CD14-positive monocyte (primary cell): ENCODE results near the gene SNAPC4. TPM values are rescaled to one million over a fixed set of nuclear protein-coding genes. Genes with fewer than 3 reads are reported as not detected.

ENCODE experiments used
- DNase-seq, 3 donors: peaks; one replicate each; pipeline ENCODE4 v3.0.0-alpha.2; 2011 to 2022
- H2AFZ ChIP-seq: 2 replicates; pipeline ENCODE4 v1.6.0; 2012; ENCODE audit warnings: mild to moderate bottlenecking, low read depth, low read length, inconsistent platforms; ENCODE audit not compliant: insufficient read depth, poor library complexity, severe bottlenecking
- H3K27ac ChIP-seq, 2 donors: 1 replicate in 1 of 2; 2 replicates in 1 of 2; pipeline ENCODE4 v1.5.1; 2012 to 2013; ENCODE audit warnings: low read length in 2 of 2, control low read depth in 1 of 2, inconsistent platforms in 1 of 2, low read depth in 1 of 2, mild to moderate bottlenecking in 1 of 2
- H3K27me3 ChIP-seq, 2 donors: one replicate each; pipeline versions ENCODE4 v1.6.0 to v1.6.1; 2011 to 2013; ENCODE audit warnings: low read length in 2 of 2; ENCODE audit not compliant: control insufficient read depth in 2 of 2, insufficient read depth in 2 of 2
- H3K36me3 ChIP-seq, 2 donors: replicated peaks in 1 of 2; 1 replicate in 1 of 2; 2 replicates in 1 of 2; pipeline versions ENCODE4 v1.5.1 to v1.6.1; 2012 to 2013; ENCODE audit warnings: low read length in 2 of 2, control low read depth in 1 of 2, inconsistent platforms in 1 of 2, mild to moderate bottlenecking in 1 of 2; ENCODE audit not compliant: insufficient read depth in 2 of 2, control insufficient read depth in 1 of 2
- H3K4me1 ChIP-seq, 2 donors: 1 replicate in 1 of 2; 2 replicates in 1 of 2; pipeline versions ENCODE4 v1.5.1 to v1.6.1; 2012 to 2013; ENCODE audit warnings: low read length in 2 of 2, control low read depth in 1 of 2, inconsistent platforms in 1 of 2, mild to moderate bottlenecking in 1 of 2, moderate library complexity in 1 of 2; ENCODE audit not compliant: insufficient read depth in 2 of 2, control insufficient read depth in 1 of 2
- H3K4me2 ChIP-seq: replicated peaks from 2 replicates; pipeline ENCODE3; 2012; ENCODE audit warnings: low read length, moderate library complexity, mild to moderate bottlenecking; ENCODE audit not compliant: poor library complexity, severe bottlenecking; ENCODE audit errors: extremely low read depth
- H3K4me3 ChIP-seq, 3 experiments: fragments of 200-600 bp in 1 of 3; sonication (generic) in 1 of 3; replicated peaks in 1 of 3; 1 replicate in 2 of 3; 2 replicates in 1 of 3; pipeline ENCODE4 v1.5.1; 2011 to 2013; ENCODE audit warnings: low read length in 3 of 3, mild to moderate bottlenecking in 3 of 3, control low read depth in 2 of 3, low read depth in 2 of 3, inconsistent platforms in 1 of 3, moderate library complexity in 1 of 3
- H3K79me2 ChIP-seq: 2 replicates; pipeline ENCODE4 v1.6.0; 2012; ENCODE audit warnings: mild to moderate bottlenecking, control low read depth, inconsistent platforms, low read length, moderate library complexity; ENCODE audit not compliant: insufficient read depth
- H3K9ac ChIP-seq: 2 replicates; pipeline ENCODE4 v1.6.0; 2017; ENCODE audit warnings: low read length, mild to moderate bottlenecking; ENCODE audit not compliant: insufficient read depth, poor library complexity, severe bottlenecking
- H3K9me3 ChIP-seq, 2 donors: replicated peaks in 1 of 2; 1 replicate in 1 of 2; 2 replicates in 1 of 2; pipeline versions ENCODE4 v1.5.1 to v1.6.1; 2012 to 2013; ENCODE audit warnings: low read length in 2 of 2, control low read depth in 1 of 2; ENCODE audit not compliant: control insufficient read depth in 1 of 2, insufficient read depth in 1 of 2
- H4K20me1 ChIP-seq: 2 replicates; pipeline ENCODE4 v1.6.0; 2012; ENCODE audit warnings: mild to moderate bottlenecking, low read length, control low read depth, moderate library complexity; ENCODE audit not compliant: insufficient read depth
- H3K27ac Mint-ChIP-seq, 7 donors: one replicate each; pipeline ENCODE4 v1.8.0; 2020; ENCODE audit warnings: mild to moderate bottlenecking in 7 of 7, mixed read lengths in 7 of 7, moderate library complexity in 6 of 7, inconsistent platforms in 2 of 7
- H3K27me3 Mint-ChIP-seq, 3 donors: one replicate each; pipeline ENCODE4 v1.8.0; 2021 to 2022; ENCODE audit warnings: low read depth in 3 of 3, mild to moderate bottlenecking in 3 of 3, mixed read lengths in 3 of 3, moderate library complexity in 3 of 3, inconsistent platforms in 1 of 3
- H3K36me3 Mint-ChIP-seq, 2 donors: one replicate each; pipeline ENCODE4 v1.8.0; 2020; ENCODE audit warnings: mixed read lengths in 2 of 2, inconsistent platforms in 1 of 2, mild to moderate bottlenecking in 1 of 2
- H3K4me1 Mint-ChIP-seq: one replicate; pipeline ENCODE4 v1.8.0; 2020; ENCODE audit warnings: mild to moderate bottlenecking, mixed read lengths
- H3K4me3 Mint-ChIP-seq, 2 donors: one replicate each; pipeline ENCODE4 v1.8.0; 2020; ENCODE audit warnings: mild to moderate bottlenecking in 2 of 2, mixed read lengths in 2 of 2, moderate library complexity in 1 of 2
- H3K9me3 Mint-ChIP-seq, 7 donors: one replicate each; pipeline ENCODE4 v1.8.0; 2020 to 2022; ENCODE audit warnings: mixed read lengths in 7 of 7, mild to moderate bottlenecking in 6 of 7, moderate library complexity in 6 of 7, inconsistent platforms in 2 of 7
- WGBS: methylation state at CpG from one replicate; pipeline ENCODE4 v1.1.5; 2013; ENCODE audit warnings: missing lambda C conversion rate; ENCODE audit not compliant: insufficient coverage; 5-methylcytosine and 5-hydroxymethylcytosine counted together
- intact Hi-C, 2 donors: fragments of 100-400 bp; cut with micrococcal nuclease; formaldehyde crosslinking; loops; one replicate each; pipeline versions ENCODE4 v1.15.0 to v1.15.1; 2023
- polyA plus RNA-seq, 3 donors: library from polyadenylated mRNA; depleted of rRNA in 1 of 3; unstranded in 2 of 3; stranded (reverse) in 1 of 3; fragments of 300-500 nt in 2 of 3; fragments of >200 nt in 1 of 3; fragmentation: Illumina TruSeq in 2 of 3; gene quantifications; 1 replicate in 2 of 3; 2 replicates in 1 of 3; pipeline ENCODE4 v1.2.3, GENCODE V29; 2012 to 2021
- TF ChIP-seq, protein P1 (sequence below): fragments of 200-600 bp; IDR thresholded peaks from one replicate; pipeline ENCODE4 v1.8.0; 2022; ENCODE audit warnings: antibody characterized with exemption, mild to moderate bottlenecking

Gene SNAPC4
- polyA plus RNA-seq, 3 donors = 0.59 to 6.7 (median 1.2) TPM

DNA sequence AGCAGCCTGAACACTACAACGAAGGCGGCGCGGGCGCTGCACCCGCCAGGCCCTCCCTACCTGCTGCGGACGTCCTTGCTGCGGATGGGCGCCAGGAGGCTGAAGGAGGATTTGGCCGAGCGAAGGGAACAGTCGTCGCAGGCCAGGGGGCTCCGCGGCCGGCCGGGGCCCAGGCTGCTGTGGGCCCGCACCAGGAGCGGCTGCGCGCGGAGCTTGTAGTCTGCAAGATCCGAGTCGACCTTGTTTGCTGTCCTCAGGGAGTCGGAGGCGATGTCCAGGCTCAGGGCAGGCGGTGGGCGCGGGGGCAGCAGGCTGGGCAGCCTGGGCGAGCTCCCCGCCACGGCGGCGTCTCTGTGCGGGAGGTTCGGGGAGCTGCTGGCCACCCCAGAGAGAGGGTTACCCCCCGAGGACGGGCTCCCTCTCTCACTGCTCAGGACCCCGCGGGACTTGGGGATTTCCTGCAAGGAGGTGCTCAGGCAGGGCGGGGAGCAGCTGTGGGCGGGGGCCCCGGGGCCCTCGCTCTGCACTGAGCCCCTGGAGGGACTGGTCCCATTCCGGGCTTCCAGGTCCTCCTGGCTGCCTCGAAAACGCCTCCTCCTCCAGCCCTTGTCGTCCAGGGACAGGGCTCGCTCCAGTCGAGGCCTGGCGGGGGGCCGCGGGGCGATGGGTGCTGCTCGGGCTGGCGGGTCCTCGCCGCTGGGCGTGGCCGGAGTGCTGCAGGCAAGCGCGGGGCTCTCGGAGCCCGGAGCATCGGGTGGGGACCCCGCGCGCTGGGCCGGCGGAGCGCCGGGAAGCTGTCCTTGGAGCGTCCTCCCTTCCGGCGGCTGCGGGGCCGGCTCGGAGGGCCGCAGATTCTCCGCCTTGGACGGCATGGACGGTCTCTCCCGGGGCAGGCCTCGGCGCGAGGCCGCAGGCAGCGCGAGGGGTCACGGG, 38.8 kb upstream of the SNAPC4 start:
- H3K36me3 ChIP-seq = peaks cover 29 to 34% of the 10 kb centered on the region in 2 donors
- TF ChIP-seq, protein P1, sequence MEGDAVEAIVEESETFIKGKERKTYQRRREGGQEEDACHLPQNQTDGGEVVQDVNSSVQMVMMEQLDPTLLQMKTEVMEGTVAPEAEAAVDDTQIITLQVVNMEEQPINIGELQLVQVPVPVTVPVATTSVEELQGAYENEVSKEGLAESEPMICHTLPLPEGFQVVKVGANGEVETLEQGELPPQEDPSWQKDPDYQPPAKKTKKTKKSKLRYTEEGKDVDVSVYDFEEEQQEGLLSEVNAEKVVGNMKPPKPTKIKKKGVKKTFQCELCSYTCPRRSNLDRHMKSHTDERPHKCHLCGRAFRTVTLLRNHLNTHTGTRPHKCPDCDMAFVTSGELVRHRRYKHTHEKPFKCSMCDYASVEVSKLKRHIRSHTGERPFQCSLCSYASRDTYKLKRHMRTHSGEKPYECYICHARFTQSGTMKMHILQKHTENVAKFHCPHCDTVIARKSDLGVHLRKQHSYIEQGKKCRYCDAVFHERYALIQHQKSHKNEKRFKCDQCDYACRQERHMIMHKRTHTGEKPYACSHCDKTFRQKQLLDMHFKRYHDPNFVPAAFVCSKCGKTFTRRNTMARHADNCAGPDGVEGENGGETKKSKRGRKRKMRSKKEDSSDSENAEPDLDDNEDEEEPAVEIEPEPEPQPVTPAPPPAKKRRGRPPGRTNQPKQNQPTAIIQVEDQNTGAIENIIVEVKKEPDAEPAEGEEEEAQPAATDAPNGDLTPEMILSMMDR = no peak
- H3K27ac Mint-ChIP-seq = peak overlapping the region in 1 of 7 donors; percentile 58
- H3K4me2 ChIP-seq = peak overlapping the region; percentile 99
- WGBS = 1% methylated on average over 84 of the region's 91 CpGs
- peaks cover 26 to 57% of the 10 kb centered on the region in 2 donors for H3K36me3 Mint-ChIP-seq
- peaks cover 23 to 27% of the 10 kb centered on the region in 2 donors for H3K4me1 ChIP-seq
- peak overlapping the region; percentile 81 for H2AFZ ChIP-seq
- peaks cover 18% of the 10 kb centered on the region for H3K79me2 ChIP-seq
- peak overlapping the region; percentile 79 to 89 for H3K4me3 Mint-ChIP-seq
- H3K27me3 Mint-ChIP-seq = peaks cover 5 to 11% (median 6%) of the 10 kb centered on the region in 3 donors
- no peaks in the 10 kb centered on the region for H3K9me3 ChIP-seq
- no peaks in the 10 kb centered on the region for H3K9me3 Mint-ChIP-seq
- no peak for DNase-seq
- H4K20me1 ChIP-seq = peaks cover 29% of the 10 kb centered on the region
- no peak overlapping the region for H3K27ac ChIP-seq
- H3K27me3 ChIP-seq = peaks cover 0 to 4% of the 10 kb centered on the region in 2 donors
- intact Hi-C loops = no loop called here
- peak overlapping the region; percentile 55 to 84 (median 75) for H3K4me3 ChIP-seq
- peak overlapping the region; percentile 84 for H3K9ac ChIP-seq
- H3K4me1 Mint-ChIP-seq = peaks cover 25% of the 10 kb centered on the region

DNA sequence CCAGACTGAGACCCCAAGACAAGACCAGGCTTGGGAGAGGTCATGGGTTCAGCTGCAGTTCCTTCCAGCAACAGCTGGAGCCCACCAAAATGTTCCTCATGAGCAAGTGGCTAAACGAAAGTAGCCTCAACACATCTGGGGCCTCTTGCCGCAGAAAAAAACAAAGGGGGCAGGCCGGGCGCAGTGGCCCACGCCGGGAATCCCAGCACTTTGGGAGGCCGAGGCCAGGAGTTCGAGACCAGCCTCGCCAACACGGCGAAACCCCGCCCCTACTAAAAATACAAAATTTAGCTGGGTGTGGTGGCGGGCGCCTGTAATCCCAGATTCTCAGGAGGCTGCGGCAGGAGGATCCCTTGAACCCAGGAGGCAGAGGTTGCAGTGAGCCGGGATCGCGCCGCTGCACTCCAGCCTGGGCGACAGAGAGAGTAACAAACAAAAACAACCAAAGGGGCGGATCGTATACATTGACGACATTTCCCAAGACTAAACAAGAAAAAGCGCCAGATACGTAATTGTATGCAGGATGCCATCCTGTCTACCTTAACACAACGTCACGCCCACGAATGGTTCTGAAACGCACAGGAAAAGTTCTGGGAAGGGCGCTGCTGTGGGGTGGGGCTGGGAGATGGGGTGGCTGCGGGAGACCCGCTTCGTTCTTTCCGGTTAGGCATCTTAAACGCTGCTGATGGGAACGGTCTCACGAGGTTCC, 38.0 kb upstream of the SNAPC4 start:
- Histone ChIP-seq H3K27me3 (peaks cover 0 to 4% of the 10 kb centered on the region in 2 donors), H3K79me2 (peaks cover 18% of the 10 kb centered on the region), H3K9me3 (no peaks in the 10 kb centered on the region), H2AFZ (peak overlapping the region; percentile 81), H3K4me2 (peak overlapping the region; percentile 99), H3K27ac (no peak overlapping the region), H4K20me1 (peaks cover 29% of the 10 kb centered on the region), H3K36me3 (peaks cover 21 to 26% of the 10 kb centered on the region in 2 donors), H3K9ac (peak overlapping the region; percentile 84), H3K4me1 (peaks cover 23 to 27% of the 10 kb centered on the region in 2 donors), H3K4me3 (peak overlapping the region in 2 of 3 experiments; percentile 19 to 84)
- Mint-ChIP-seq H3K4me1 (peaks cover 25% of the 10 kb centered on the region), H3K27ac (peak overlapping the region in 2 of 7 donors; percentile 42 to 58), H3K36me3 (peaks cover 22 to 49% of the 10 kb centered on the region in 2 donors), H3K4me3 (peak overlapping the region; percentile 79 to 89), H3K9me3 (no peaks in the 10 kb centered on the region), H3K27me3 (peaks cover 5 to 11% (median 6%) of the 10 kb centered on the region in 3 donors)
- intact Hi-C loops = no loop called here
- WGBS = 62% methylated on average over 28 of the region's 37 CpGs
- no peak for DNase-seq
- TF ChIP-seq, protein P1 = no peak
